Keratinocyte (primary cell): ENCODE data around the gene LGALS12. TPM values are rescaled to one million over a fixed set of nuclear protein-coding genes. Genes with fewer than 3 reads are reported as not detected.

Experiments
- DNase-seq: peaks from one replicate; pipeline ENCODE4 v3.0.0-alpha.2; 2011; ENCODE audit warnings: low read depth, missing footprints, low spot score
- FAIRE-seq: peaks from 2 replicates; lab custom pipeline; 2011; peaks lifted over from hg19 to GRCh38; lab: Jason Lieb, UNC
- H2AFZ ChIP-seq: 2 replicates; pipeline ENCODE4 v1.6.0; 2012; ENCODE audit warnings: low read length, control low read depth, inconsistent platforms; ENCODE audit not compliant: control insufficient read depth
- H3K27ac ChIP-seq: 2 replicates; pipeline ENCODE4 v1.5.1; 2011; ENCODE audit warnings: low read length; ENCODE audit not compliant: control insufficient read depth, insufficient read depth
- H3K27me3 ChIP-seq: 3 replicates; pipeline ENCODE4 v1.6.0; 2011; ENCODE audit warnings: low read length; ENCODE audit not compliant: control insufficient read depth, insufficient read depth; ENCODE audit errors: extremely low read depth
- H3K36me3 ChIP-seq, 2 experiments: 2 replicates in 1 of 2; 3 replicates in 1 of 2; pipeline ENCODE4 v1.5.1; 2011; ENCODE audit warnings: low read length in 2 of 2, mild to moderate bottlenecking in 1 of 2; ENCODE audit not compliant: control insufficient read depth in 2 of 2, insufficient read depth in 2 of 2; ENCODE audit errors: extremely low read depth in 1 of 2
- H3K4me1 ChIP-seq: 3 replicates; pipeline ENCODE4 v1.5.1; 2011; ENCODE audit warnings: low read length; ENCODE audit not compliant: control insufficient read depth, insufficient read depth; ENCODE audit errors: extremely low read depth
- H3K4me2 ChIP-seq: 3 replicates; pipeline ENCODE4 v1.6.0; 2011; ENCODE audit warnings: low read depth, low read length; ENCODE audit not compliant: control insufficient read depth, insufficient read depth; ENCODE audit errors: extremely low read depth
- H3K4me3 ChIP-seq, 3 experiments: fragments of 200-600 bp in 1 of 3; sonication (generic) in 1 of 3; 2 replicates in 2 of 3; 3 replicates in 1 of 3; pipeline ENCODE4 v1.5.1; 2011 to 2016; ENCODE audit warnings: low read length in 3 of 3, mild to moderate bottlenecking in 3 of 3, control low read depth in 2 of 3, inconsistent platforms in 1 of 3, low read depth in 1 of 3, mixed read lengths in 1 of 3, mixed run types in 1 of 3, moderate library complexity in 1 of 3; ENCODE audit not compliant: control insufficient read depth in 2 of 3, insufficient read depth in 2 of 3; ENCODE audit errors: extremely low read depth in 1 of 3
- H3K79me2 ChIP-seq: 2 replicates; pipeline ENCODE4 v1.6.0; 2012; ENCODE audit warnings: low read length; ENCODE audit not compliant: control insufficient read depth, insufficient read depth
- H3K9ac ChIP-seq: 3 replicates; pipeline ENCODE4 v1.6.0; 2011; ENCODE audit warnings: low read length; ENCODE audit not compliant: control insufficient read depth, insufficient read depth; ENCODE audit errors: extremely low read depth
- H3K9me1 ChIP-seq: 3 replicates; pipeline ENCODE4 v1.6.0; 2011; ENCODE audit warnings: low read length; ENCODE audit not compliant: control insufficient read depth, insufficient read depth; ENCODE audit errors: extremely low read depth
- H3K9me3 ChIP-seq: 2 replicates; pipeline ENCODE4 v1.5.1; 2012; ENCODE audit warnings: low read depth, low read length; ENCODE audit not compliant: control insufficient read depth
- H4K20me1 ChIP-seq: 3 replicates; pipeline ENCODE4 v1.6.0; 2011; ENCODE audit warnings: low read length; ENCODE audit not compliant: control insufficient read depth, insufficient read depth; ENCODE audit errors: extremely low read depth
- CTCF ChIP-seq, 3 experiments: IDR thresholded peaks in 1 of 3; conservative IDR thresholded peaks in 1 of 3; optimal IDR thresholded peaks in 1 of 3; 2 replicates in 2 of 3; 3 replicates in 1 of 3; pipeline versions ENCODE3 to v1.5.1; 2011; ENCODE audit warnings: low read length in 3 of 3, mild to moderate bottlenecking in 3 of 3, moderate library complexity in 2 of 3, control low read depth in 1 of 3, inconsistent platforms in 1 of 3; ENCODE audit not compliant: insufficient read depth in 2 of 3; ENCODE audit errors: extremely low read depth in 1 of 3
- EZH2 ChIP-seq: IDR thresholded peaks from one replicate; pipeline ENCODE4 v1.6.1; 2012; ENCODE audit warnings: inconsistent platforms, mild to moderate bottlenecking, low read length, moderate library complexity
- dilution Hi-C: fragments of 300-500 bp; cut with MboI; formaldehyde crosslinking; loops from one replicate; pipeline ENCODE4 v1.7.0; 2020; ENCODE audit warnings: low sequenced_read_pairs; ENCODE audit not compliant: extremely low pct_ligation_motif_present
- polyA plus RNA-seq, 5 experiments: library from polyadenylated mRNA; depleted of rRNA in 3 of 5; stranded (reverse) in 3 of 5; stranded (forward) in 1 of 5; unstranded in 1 of 5; fragments of >200 nt; gene quantifications; 1 replicate in 1 of 5; 2 replicates in 3 of 5; 3 replicates in 1 of 5; pipeline versions ENCODE4 v1.2.1 to v1.2.3, GENCODE V29; 2011 to 2012; ENCODE audit warnings: missing spikeins in 2 of 5, low read depth in 1 of 5, low replicate concordance in 1 of 5

LGALS12 gene
- polyA plus RNA-seq, 1 donor (not counting 4 experiments of a cell fraction or from before 2014, with no cell fraction given): not detected

GRCh38 chr11:63564056-63564774 is 58.3 kb downstream of the LGALS12 start:
- no peak overlapping the region for H3K9ac ChIP-seq
- H3K27me3 ChIP-seq: no peaks in the 10 kb centered on the region
- H3K9me3 ChIP-seq: no peaks in the 10 kb centered on the region
- dilution Hi-C loops: no loop called here
- H3K27ac ChIP-seq: peak overlapping the region; percentile 99
- TF ChIP-seq EZH2: no peak
- no peak for TF ChIP-seq CTCF (optimal IDR thresholded peaks at IDR 0.05 in 1 of 3, IDR thresholded peaks at IDR 0.05 in 1 of 3, conservative IDR thresholded peaks at IDR 0.05 in 1 of 3; ENCODE audit: extremely low read depth in 1 of 3, insufficient read depth in 2 of 3, low read length in 3 of 3)
- H3K79me2 ChIP-seq: no peaks in the 10 kb centered on the region
- no peaks in the 10 kb centered on the region for H3K36me3 ChIP-seq
- H4K20me1 ChIP-seq: no peaks in the 10 kb centered on the region
- FAIRE-seq (no peak), DNase-seq (no peak)
- peaks cover 48% of the 10 kb centered on the region for H3K4me1 ChIP-seq
- no peak overlapping the region for H3K4me2 ChIP-seq
- no peak overlapping the region for H3K4me3 ChIP-seq
- H3K9me1 ChIP-seq: no peaks in the 10 kb centered on the region
- H2AFZ ChIP-seq: no peak overlapping the region

GRCh38 chr11:63564784-63565350 is 59.0 kb downstream of the LGALS12 start:
- Histone ChIP-seq H3K27ac (peak overlapping the region; percentile 99), H3K4me1 (peaks cover 48% of the 10 kb centered on the region), H2AFZ (peak overlapping the region; percentile 61), H3K9me1 (no peaks in the 10 kb centered on the region), H3K9ac (peak overlapping the region; percentile 40), H3K4me3 (no peak overlapping the region), H3K9me3 (no peaks in the 10 kb centered on the region), H3K79me2 (no peaks in the 10 kb centered on the region), H3K4me2 (peak overlapping the region; percentile 66), H3K27me3 (no peaks in the 10 kb centered on the region), H3K36me3 (no peaks in the 10 kb centered on the region), H4K20me1 (no peaks in the 10 kb centered on the region)
- DNase-seq (peak; percentile 53), FAIRE-seq (peak; percentile 32)
- dilution Hi-C loops: no loop called here
- no peak for TF ChIP-seq EZH2
- no peak for TF ChIP-seq CTCF (optimal IDR thresholded peaks at IDR 0.05 in 1 of 3, IDR thresholded peaks at IDR 0.05 in 1 of 3, conservative IDR thresholded peaks at IDR 0.05 in 1 of 3; ENCODE audit: extremely low read depth in 1 of 3, insufficient read depth in 2 of 3, low read length in 3 of 3)

Other genes starting within 250 kb of the LGALS12 start
- not detected in 3 replicates for gene SLC22A9, start 136.3 kb upstream of the LGALS12 start, polyA plus RNA-seq
- gene PLAAT5, start 14.9 kb upstream of the LGALS12 start, polyA plus RNA-seq: not detected in 3 replicates
- 1.3 to 2.0 TPM (median 1.9 TPM) in 3 replicates for gene PLAAT4, start 30.7 kb downstream of the LGALS12 start, polyA plus RNA-seq
- gene PLAAT2, start 57.3 kb downstream of the LGALS12 start, polyA plus RNA-seq: 0.29 to 1.4 TPM (median 0.46 TPM) in 3 replicates
- 0.17 to 0.29 TPM (median 0.20 TPM) in 3 replicates for gene PLAAT3, start 108.3 kb downstream of the LGALS12 start, polyA plus RNA-seq
- gene ATL3, start 165.3 kb downstream of the LGALS12 start, polyA plus RNA-seq: 24.8 to 47.4 TPM (median 36.5 TPM) in 3 replicates
- gene RTN3, start 175.4 kb downstream of the LGALS12 start, polyA plus RNA-seq: 29.3 to 53.2 TPM (median 50.8 TPM) in 3 replicates